ENCODE results near the gene DLGAP4.

DLGAP4 gene

GRCh38 chr20:36307412-36308325, 1.5 kb downstream of the DLGAP4 start:
- Histone ChIP-seq H3K4me1 (ENCODE audit: insufficient read depth, low read length) (peaks cover 6% of the 10 kb centered on the region), H3K9me3 (ENCODE audit: low read length) (no peaks in the 10 kb centered on the region), H3K36me3 (ENCODE audit: insufficient read depth, low read length) (no peaks in the 10 kb centered on the region), H3K27me3 (ENCODE audit: insufficient read depth, low read length) (peaks cover 89% of the 10 kb centered on the region), H3K4me3 (ENCODE audit: low read length) (no peak overlapping the region), H2AFZ (ENCODE audit: low read depth, low read length) (no peak overlapping the region)

- no peaks in the 10 kb centered on the region for H3K36me3 ChIP-seq (ENCODE audit: insufficient read depth, low read length)
- no peak overlapping the region for H2AFZ ChIP-seq (ENCODE audit: low read depth, low read length)
- no peaks in the 10 kb centered on the region for H3K9me3 ChIP-seq (ENCODE audit: low read length)
- peaks cover 85% of the 10 kb centered on the region for H3K27me3 ChIP-seq (ENCODE audit: insufficient read depth, low read length)
- H3K4me1 ChIP-seq (ENCODE audit: insufficient read depth, low read length), result peaks cover 6% of the 10 kb centered on the region
- no peak overlapping the region for H3K4me3 ChIP-seq (ENCODE audit: low read length)
These were observed 2.2 kb downstream of the DLGAP4 start for GRCh38 chr20:36308353-36308752.

- H3K4me1 ChIP-seq (ENCODE audit: insufficient read depth, low read length), result peaks cover 6% of the 10 kb centered on the region
- peaks cover 79% of the 10 kb centered on the region for H3K27me3 ChIP-seq (ENCODE audit: insufficient read depth, low read length)
- H3K4me3 ChIP-seq (ENCODE audit: low read length), result no peak overlapping the region
- H3K9me3 ChIP-seq (ENCODE audit: low read length), result no peaks in the 10 kb centered on the region
- no peak overlapping the region for H2AFZ ChIP-seq (ENCODE audit: low read depth, low read length)
- H3K36me3 ChIP-seq (ENCODE audit: insufficient read depth, low read length), result no peaks in the 10 kb centered on the region
These were observed 2.8 kb downstream of the DLGAP4 start for GRCh38 chr20:36308986-36309385.

DNA sequence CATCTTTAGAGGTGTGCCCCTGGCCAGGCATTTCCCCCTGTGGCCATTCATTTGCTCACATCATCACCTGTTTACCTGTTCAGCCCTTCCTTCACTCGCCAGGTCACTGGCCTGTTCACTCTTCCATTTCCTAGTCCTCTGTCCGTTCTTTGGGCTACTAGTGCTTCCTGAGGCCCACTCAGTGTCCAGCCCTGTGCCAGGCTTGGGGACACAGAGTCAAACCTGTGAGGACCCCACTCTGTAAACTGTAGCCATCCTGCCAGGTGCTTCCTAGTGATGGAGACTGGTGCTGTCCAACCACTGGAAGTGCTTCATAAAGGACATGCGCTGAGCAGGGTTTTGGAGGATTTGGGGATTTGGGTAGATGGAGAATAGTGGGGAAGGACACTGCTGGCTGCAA, 3.5 kb downstream of the DLGAP4 start:
- H3K27me3 ChIP-seq (ENCODE audit: insufficient read depth, low read length), result peaks cover 72% of the 10 kb centered on the region
- no peak overlapping the region for H3K4me3 ChIP-seq (ENCODE audit: low read length)
- H3K36me3 ChIP-seq (ENCODE audit: insufficient read depth, low read length), result no peaks in the 10 kb centered on the region
- no peaks in the 10 kb centered on the region for H3K9me3 ChIP-seq (ENCODE audit: low read length)
- peaks cover 6% of the 10 kb centered on the region for H3K4me1 ChIP-seq (ENCODE audit: insufficient read depth, low read length)
- H2AFZ ChIP-seq (ENCODE audit: low read depth, low read length), result no peak overlapping the region

- peaks cover 64% of the 10 kb centered on the region for H3K27me3 ChIP-seq (ENCODE audit: insufficient read depth, low read length)
- no peak overlapping the region for H3K4me3 ChIP-seq (ENCODE audit: low read length)
- no peaks in the 10 kb centered on the region for H3K9me3 ChIP-seq (ENCODE audit: low read length)
- H3K4me1 ChIP-seq (ENCODE audit: insufficient read depth, low read length), result peaks cover 6% of the 10 kb centered on the region
- H2AFZ ChIP-seq (ENCODE audit: low read depth, low read length), result no peak overlapping the region
- no peaks in the 10 kb centered on the region for H3K36me3 ChIP-seq (ENCODE audit: insufficient read depth, low read length)
These were observed 4.3 kb downstream of the DLGAP4 start for GRCh38 chr20:36310215-36310981.

DNA sequence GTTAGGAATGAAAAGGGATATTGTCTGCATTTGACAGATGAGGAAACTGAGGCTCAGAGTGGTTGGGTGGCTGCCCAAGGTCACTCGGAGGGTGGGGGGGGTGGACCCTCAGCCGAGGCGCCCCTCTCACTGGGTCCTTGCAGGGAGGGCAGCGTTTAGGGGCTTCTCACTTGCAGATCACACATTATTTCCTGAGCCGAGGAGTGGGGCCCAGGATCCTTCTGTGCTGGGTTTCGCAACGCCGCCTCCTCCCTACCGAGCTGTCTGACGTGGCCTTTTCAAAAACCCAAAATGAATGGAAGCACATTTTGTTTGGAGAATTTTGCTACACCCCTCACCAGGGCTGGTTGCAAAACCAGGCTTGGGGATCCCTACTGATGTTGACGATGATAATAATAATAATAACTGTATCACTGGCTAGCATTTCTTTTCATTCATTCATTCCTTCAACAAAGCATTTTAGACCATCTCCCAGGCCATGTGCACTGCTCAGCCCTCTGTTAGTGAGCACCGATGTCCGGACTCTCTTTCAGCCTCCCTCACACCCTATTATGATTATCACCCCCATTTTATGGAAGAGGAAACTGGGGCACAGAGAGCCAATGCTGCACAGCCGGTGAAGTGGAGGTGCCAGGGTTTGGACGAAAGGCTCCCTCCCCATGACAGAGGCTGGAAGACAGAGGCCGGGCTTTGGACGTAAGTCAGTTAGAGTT, 5.2 kb downstream of the DLGAP4 start:
- Histone ChIP-seq H3K9me3 (ENCODE audit: low read length) (no peaks in the 10 kb centered on the region), H3K4me1 (ENCODE audit: insufficient read depth, low read length) (peaks cover 6% of the 10 kb centered on the region), H2AFZ (ENCODE audit: low read depth, low read length) (no peak overlapping the region), H3K4me3 (ENCODE audit: low read length) (no peak overlapping the region), H3K36me3 (ENCODE audit: insufficient read depth, low read length) (no peaks in the 10 kb centered on the region), H3K27me3 (ENCODE audit: insufficient read depth, low read length) (peaks cover 59% of the 10 kb centered on the region)

DNA sequence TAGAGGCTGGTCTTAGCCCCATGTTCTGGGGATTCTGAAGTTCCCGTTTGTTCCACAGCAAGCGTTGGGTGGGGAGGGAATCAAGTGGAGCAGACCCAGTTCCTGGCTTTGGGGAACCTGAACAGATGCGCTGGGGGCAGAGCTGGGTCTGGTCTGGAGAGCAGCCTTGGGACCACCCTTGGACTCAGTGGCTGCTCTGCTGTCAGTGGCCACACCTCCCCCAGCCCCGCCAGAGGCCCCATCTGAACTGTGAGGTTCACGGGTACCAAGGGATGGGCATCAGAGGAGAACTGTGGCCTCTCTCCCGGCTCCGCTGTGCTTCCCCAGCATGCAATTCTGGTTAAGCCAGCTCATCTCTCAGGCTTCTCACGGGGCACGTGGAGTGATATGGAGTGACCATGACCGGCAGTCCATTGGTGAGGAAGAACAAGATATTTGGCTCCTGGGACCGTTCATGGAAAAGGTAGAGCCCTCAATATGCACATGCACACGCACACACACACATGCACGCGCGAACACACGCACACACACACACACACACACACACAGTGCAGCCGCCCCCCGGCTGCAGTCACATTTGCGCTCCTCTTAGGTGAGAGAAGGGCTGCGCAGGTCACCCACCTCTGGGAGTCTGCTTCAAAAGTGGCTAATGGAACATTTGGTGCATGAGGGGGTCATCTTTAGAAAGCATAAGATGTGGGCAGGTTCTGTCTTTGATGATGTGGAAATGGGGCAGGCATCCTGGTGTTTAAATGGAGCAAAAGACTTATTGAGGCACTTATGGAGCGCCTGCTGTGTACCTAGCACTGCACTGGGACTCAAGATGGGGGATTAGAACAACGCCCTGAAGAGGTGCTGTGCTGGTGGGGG, 6.0 kb downstream of the DLGAP4 start:
- Histone ChIP-seq H3K27me3 (ENCODE audit: insufficient read depth, low read length) (peaks cover 51% of the 10 kb centered on the region), H3K4me1 (ENCODE audit: insufficient read depth, low read length) (peaks cover under 1% of the 10 kb centered on the region), H3K9me3 (ENCODE audit: low read length) (no peaks in the 10 kb centered on the region), H2AFZ (ENCODE audit: low read depth, low read length) (no peak overlapping the region), H3K4me3 (ENCODE audit: low read length) (no peak overlapping the region), H3K36me3 (ENCODE audit: insufficient read depth, low read length) (no peaks in the 10 kb centered on the region)

GRCh38 chr20:36312724-36313441, 6.7 kb downstream of the DLGAP4 start:
- H3K36me3 ChIP-seq (ENCODE audit: insufficient read depth, low read length), result no peaks in the 10 kb centered on the region
- no peak overlapping the region for H3K4me3 ChIP-seq (ENCODE audit: low read length)
- no peak overlapping the region for H2AFZ ChIP-seq (ENCODE audit: low read depth, low read length)
- no peaks in the 10 kb centered on the region for H3K9me3 ChIP-seq (ENCODE audit: low read length)
- H3K4me1 ChIP-seq (ENCODE audit: insufficient read depth, low read length), result no peaks in the 10 kb centered on the region
- peaks cover 43% of the 10 kb centered on the region for H3K27me3 ChIP-seq (ENCODE audit: insufficient read depth, low read length)

GRCh38 chr20:36313476-36313875, 7.3 kb downstream of the DLGAP4 start:
- Histone ChIP-seq H3K4me1 (ENCODE audit: insufficient read depth, low read length) (no peaks in the 10 kb centered on the region), H3K27me3 (ENCODE audit: insufficient read depth, low read length) (peaks cover 38% of the 10 kb centered on the region), H3K4me3 (ENCODE audit: low read length) (no peak overlapping the region), H3K9me3 (ENCODE audit: low read length) (no peaks in the 10 kb centered on the region), H3K36me3 (ENCODE audit: insufficient read depth, low read length) (no peaks in the 10 kb centered on the region), H2AFZ (ENCODE audit: low read depth, low read length) (no peak overlapping the region)

GRCh38 chr20:36313926-36314325, 7.8 kb downstream of the DLGAP4 start:
- Histone ChIP-seq H3K4me1 (ENCODE audit: insufficient read depth, low read length) (no peaks in the 10 kb centered on the region), H3K36me3 (ENCODE audit: insufficient read depth, low read length) (no peaks in the 10 kb centered on the region), H3K9me3 (ENCODE audit: low read length) (no peaks in the 10 kb centered on the region), H3K4me3 (ENCODE audit: low read length) (no peak overlapping the region), H3K27me3 (ENCODE audit: insufficient read depth, low read length) (peaks cover 33% of the 10 kb centered on the region), H2AFZ (ENCODE audit: low read depth, low read length) (no peak overlapping the region)

DNA sequence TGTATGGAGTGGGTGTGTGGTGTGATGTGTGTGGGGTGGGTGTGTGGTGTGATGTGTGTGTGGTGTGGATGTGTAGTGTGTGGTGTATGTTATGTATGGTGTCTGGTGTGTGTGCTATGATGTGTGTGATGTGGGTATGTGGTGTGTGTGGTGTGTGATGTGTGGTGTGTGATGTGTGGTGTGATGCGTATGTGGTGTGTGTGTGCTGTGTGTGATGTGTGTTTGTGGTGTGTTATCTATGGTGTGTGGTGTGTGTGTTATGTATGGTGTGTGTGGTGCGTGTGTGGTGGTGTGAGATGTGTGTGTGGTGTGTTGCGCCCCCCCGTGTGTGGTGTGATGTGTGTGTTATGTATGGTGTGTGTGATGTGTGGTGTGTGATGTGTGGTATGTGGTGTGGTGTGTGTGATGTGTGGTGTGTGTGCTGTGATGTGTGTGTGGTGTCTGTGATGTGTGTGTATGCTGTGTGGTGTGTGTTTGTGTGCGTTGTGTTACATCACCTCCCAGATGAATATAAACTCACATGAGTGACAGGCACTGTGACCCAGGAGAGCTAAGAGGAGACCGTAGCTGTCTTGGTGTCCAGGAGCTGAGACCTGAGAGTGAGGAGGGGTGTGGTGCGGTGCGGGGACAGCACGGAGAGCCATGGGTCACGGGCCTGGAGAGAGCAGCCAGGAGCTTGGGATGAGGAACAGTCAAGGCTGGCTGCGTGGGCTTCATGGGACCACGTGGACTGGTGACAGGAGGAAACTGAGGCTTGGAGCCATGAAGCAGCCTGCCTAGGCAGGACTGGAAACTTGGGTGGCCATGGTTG, 8.8 kb downstream of the DLGAP4 start:
- no peak overlapping the region for H3K4me3 ChIP-seq (ENCODE audit: low read length)
- H2AFZ ChIP-seq (ENCODE audit: low read depth, low read length), result no peak overlapping the region
- no peaks in the 10 kb centered on the region for H3K4me1 ChIP-seq (ENCODE audit: insufficient read depth, low read length)
- peaks cover 25% of the 10 kb centered on the region for H3K27me3 ChIP-seq (ENCODE audit: insufficient read depth, low read length)
- H3K36me3 ChIP-seq (ENCODE audit: insufficient read depth, low read length), result no peaks in the 10 kb centered on the region
- H3K9me3 ChIP-seq (ENCODE audit: low read length), result no peaks in the 10 kb centered on the region
